ENCODE results near the gene ZFYVE27.
A peak's percentile ranks its signal among the peaks of the same experiment; 100 is the strongest.

ZFYVE27 gene

GRCh38 chr10:97770255-97770654 is 33.3 kb downstream of the ZFYVE27 start:
- DNase-seq (no peak), ATAC-seq (no peak)

- peak; percentile 25 for DNase-seq
- ATAC-seq = peak; percentile 50
Observed at GRCh38 chr10:97771055-97771891, 34.3 kb downstream of the ZFYVE27 start.

- ATAC-seq = no peak
- DNase-seq = no peak
Observed at GRCh38 chr10:97771913-97772823, 35.2 kb downstream of the ZFYVE27 start, which contains the start of gene SFRP5. Gene SFRP5, minus strand, starts transcription at chr10:97771999. Its CDS starts 166 bp downstream, at chr10:97771833.

- ATAC-seq (no peak), DNase-seq (no peak)
Observed at GRCh38 chr10:97773096-97773495, 36.2 kb downstream of the ZFYVE27 start.

- no peak for DNase-seq
- ATAC-seq = no peak
Observed at GRCh38 chr10:97774811-97775294, 37.9 kb downstream of the ZFYVE27 start.

- DNase-seq (no peak), ATAC-seq (no peak)
Observed at GRCh38 chr10:97777143-97777542, 40.2 kb downstream of the ZFYVE27 start.

GRCh38 chr10:97778452-97779302 is 41.7 kb downstream of the ZFYVE27 start:
- ATAC-seq (no peak), DNase-seq (no peak)

- no peak for ATAC-seq
Observed at GRCh38 chr10:97779492-97779891, 42.6 kb downstream of the ZFYVE27 start.

GRCh38 chr10:97779975-97780374 is 43.0 kb downstream of the ZFYVE27 start:
- DNase-seq (no peak), ATAC-seq (no peak)

More at GRCh38 chr10:97779492-97779891, 42.6 kb downstream of the ZFYVE27 start:
- no peak for DNase-seq

- peak; percentile 11 for ATAC-seq
- DNase-seq = no peak
Observed at GRCh38 chr10:97780841-97781617, 44.1 kb downstream of the ZFYVE27 start.

- DNase-seq = peak; percentile 17
- peak; percentile 42 for ATAC-seq
Observed at GRCh38 chr10:97781618-97782331, 44.8 kb downstream of the ZFYVE27 start.

- no peak for DNase-seq
Observed at GRCh38 chr10:97782455-97783228, 45.7 kb downstream of the ZFYVE27 start.

GRCh38 chr10:97784200-97784810 is 47.4 kb downstream of the ZFYVE27 start:
- ATAC-seq (no peak), DNase-seq (no peak)

More at GRCh38 chr10:97782455-97783228, 45.7 kb downstream of the ZFYVE27 start:
- no peak for ATAC-seq

GRCh38 chr10:97785231-97785630 is 48.3 kb downstream of the ZFYVE27 start:
- no peak for ATAC-seq
- no peak for DNase-seq

- DNase-seq = no peak
- ATAC-seq = no peak
Observed at GRCh38 chr10:97785731-97786130, 48.8 kb downstream of the ZFYVE27 start.

- ATAC-seq = no peak
- DNase-seq = no peak
Observed at GRCh38 chr10:97788552-97789442, 51.9 kb downstream of the ZFYVE27 start.

- DNase-seq = no peak
- no peak for ATAC-seq
Observed at GRCh38 chr10:97789770-97790397, 53.0 kb downstream of the ZFYVE27 start.

Measured in stimulated activated naive CD8-positive, alpha-beta T cell treated with anti-CD3 and anti-CD28 coated beads, Interleukin-15, Interleukin-2, amounts not matched to agents 100 U/mL and 50 U/mL, for 24 hours (primary cell).